Muscle of leg (tissue), 11 donors: ENCODE measurements around the gene THEM5. TPM values are rescaled to one million over a fixed set of nuclear protein-coding genes. Genes with fewer than 3 reads are reported as not detected.

Experiments used
- DNase-seq: peaks from one replicate; pipeline ENCODE4 v3.0.0; 2013
- H3K27ac ChIP-seq: one replicate; pipeline ENCODE4 v1.5.1; 2013; ENCODE audit warnings: mild to moderate bottlenecking, low read length, control low read depth
- H3K27me3 ChIP-seq: one replicate; pipeline ENCODE4 v1.6.1; 2013; ENCODE audit warnings: low read length; ENCODE audit not compliant: control insufficient read depth, insufficient read depth
- H3K36me3 ChIP-seq: one replicate; pipeline ENCODE4 v1.6.1; 2013; ENCODE audit warnings: low read length; ENCODE audit not compliant: control insufficient read depth, insufficient read depth
- H3K4me1 ChIP-seq: one replicate; pipeline ENCODE4 v1.6.1; 2013; ENCODE audit warnings: low read length; ENCODE audit not compliant: control insufficient read depth, insufficient read depth
- H3K4me3 ChIP-seq: one replicate; pipeline ENCODE4 v1.5.1; 2013; ENCODE audit warnings: low read length, control low read depth
- H3K9me3 ChIP-seq: replicated peaks from 2 replicates; pipeline ENCODE4 v1.6.1; 2013; ENCODE audit warnings: low read depth, low read length; ENCODE audit not compliant: control insufficient read depth
- WGBS: methylation state at CpG from one replicate; pipeline ENCODE4 v1.1.5; 2013; ENCODE audit warnings: missing lambda C conversion rate; ENCODE audit not compliant: insufficient coverage; 5-methylcytosine and 5-hydroxymethylcytosine counted together
- polyA plus RNA-seq, 8 donors: library from polyadenylated mRNA; unstranded; fragments of 120-200 nt; gene quantifications; one replicate each; pipeline versions ENCODE4 v1.2.1 to v1.2.3, GENCODE V29; 2013; ENCODE audit warnings: inconsistent platforms in 1 of 8, low replicate concordance in 1 of 8; ENCODE audit not compliant: insufficient read length in 8 of 8, insufficient read depth in 1 of 8
- total RNA-seq: library from RNA; stranded (reverse); fragments of 120-200 nt; gene quantifications from one replicate; pipeline ENCODE4 v1.2.4, GENCODE V29; 2013

THEM5 gene
- total and polyA plus RNA-seq, 9 donors, result 0.14 to 1.7 (median 0.42) TPM; not detected in 1

DNA sequence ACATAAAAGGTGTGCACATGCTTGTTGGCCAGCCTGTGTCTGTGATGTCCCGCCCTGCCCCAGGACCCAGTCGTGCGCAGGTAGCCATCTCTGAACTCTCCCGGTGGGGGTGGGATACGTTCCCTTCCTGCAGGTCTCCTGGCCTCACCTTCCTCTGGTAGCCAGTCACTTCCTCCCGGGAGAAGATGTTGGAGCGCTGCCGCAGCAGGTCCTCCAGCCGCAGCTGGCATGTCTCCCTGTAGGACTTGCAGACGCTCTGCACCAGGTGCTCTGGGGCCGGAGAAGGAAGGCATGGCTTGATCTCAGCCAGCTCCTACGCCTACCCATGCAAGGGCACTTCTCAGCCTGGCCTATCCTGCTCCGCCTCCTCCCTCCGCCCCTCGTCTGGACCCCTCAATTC is 39.1 kb downstream of the THEM5 start:
- 69% methylated on average over 15 of the region's 15 CpGs for WGBS
- Histone ChIP-seq H3K27ac (no peak overlapping the region), H3K36me3 (peaks cover 2% of the 10 kb centered on the region), H3K9me3 (no peaks in the 10 kb centered on the region), H3K4me3 (no peak overlapping the region), H3K27me3 (no peaks in the 10 kb centered on the region), H3K4me1 (peaks cover 30% of the 10 kb centered on the region)
- DNase-seq, result no peak

DNA sequence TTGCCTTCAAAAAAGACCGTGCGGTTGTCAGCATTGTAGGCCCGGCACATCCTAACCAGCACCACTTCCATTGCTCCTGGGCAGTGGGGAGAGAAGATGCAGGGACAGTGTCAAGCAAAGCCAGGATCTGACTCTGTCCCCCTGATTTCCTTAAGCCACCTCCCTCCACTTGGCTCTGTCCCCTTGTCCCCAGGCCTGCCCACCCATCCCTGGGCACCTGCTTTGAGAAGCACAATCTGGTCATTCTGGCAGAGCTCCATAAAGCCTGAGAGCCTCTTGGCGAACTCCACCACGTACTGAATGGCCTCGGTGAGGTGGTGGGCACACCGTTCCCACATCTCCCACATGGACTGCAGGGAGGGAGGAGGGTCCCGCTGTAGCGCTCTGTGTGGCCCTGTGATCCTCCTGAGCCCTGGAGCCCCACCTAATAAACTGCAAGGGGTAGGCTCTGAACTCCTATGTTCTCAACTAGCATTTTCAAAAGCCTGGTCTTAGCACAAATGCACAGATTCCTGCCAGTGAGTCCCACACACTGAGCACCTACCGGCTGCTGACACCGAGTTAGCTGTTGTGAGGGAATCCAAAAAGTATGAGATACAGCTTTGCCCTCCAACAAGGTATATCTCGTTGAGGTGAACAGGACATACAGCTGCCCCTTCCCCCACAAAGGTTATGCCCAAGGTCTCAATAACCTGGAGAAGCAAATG is 40.1 kb downstream of the THEM5 start:
- no peak for DNase-seq
- H3K4me1 ChIP-seq, result peaks cover 30% of the 10 kb centered on the region
- H3K36me3 ChIP-seq, result peaks cover 2% of the 10 kb centered on the region
- no peaks in the 10 kb centered on the region for H3K9me3 ChIP-seq
- no peak overlapping the region for H3K27ac ChIP-seq
- no peak overlapping the region for H3K4me3 ChIP-seq
- 89% methylated on average over 7 of the region's 12 CpGs for WGBS
- no peaks in the 10 kb centered on the region for H3K27me3 ChIP-seq

DNA sequence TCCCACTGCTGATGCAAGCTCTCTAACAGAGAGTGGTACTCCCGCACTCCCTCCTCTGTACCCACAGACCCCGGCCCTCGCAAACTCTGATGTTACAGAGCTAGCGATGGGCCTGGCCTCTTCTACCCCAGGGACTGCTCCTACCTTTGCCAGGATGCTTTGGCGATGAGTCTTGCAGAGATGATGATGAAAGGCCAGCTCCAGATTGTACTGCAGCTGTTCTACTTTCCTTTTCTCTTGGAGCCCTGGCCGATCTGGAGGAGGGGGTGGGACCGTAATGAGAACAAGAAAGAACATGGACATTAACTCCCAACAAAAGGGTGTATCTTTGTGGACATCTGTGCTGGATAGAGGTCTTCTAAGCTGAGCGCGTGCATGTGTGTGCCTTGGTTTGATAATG is 42.3 kb downstream of the THEM5 start:
- Histone ChIP-seq H3K36me3 (no peaks in the 10 kb centered on the region), H3K27ac (no peak overlapping the region), H3K27me3 (peaks cover 2% of the 10 kb centered on the region), H3K4me3 (no peak overlapping the region), H3K9me3 (no peaks in the 10 kb centered on the region), H3K4me1 (peaks cover 18% of the 10 kb centered on the region)
- peak; percentile 49 for DNase-seq
- no CpG with 5 or more reads among the region's 9 CpGs for WGBS

DNA sequence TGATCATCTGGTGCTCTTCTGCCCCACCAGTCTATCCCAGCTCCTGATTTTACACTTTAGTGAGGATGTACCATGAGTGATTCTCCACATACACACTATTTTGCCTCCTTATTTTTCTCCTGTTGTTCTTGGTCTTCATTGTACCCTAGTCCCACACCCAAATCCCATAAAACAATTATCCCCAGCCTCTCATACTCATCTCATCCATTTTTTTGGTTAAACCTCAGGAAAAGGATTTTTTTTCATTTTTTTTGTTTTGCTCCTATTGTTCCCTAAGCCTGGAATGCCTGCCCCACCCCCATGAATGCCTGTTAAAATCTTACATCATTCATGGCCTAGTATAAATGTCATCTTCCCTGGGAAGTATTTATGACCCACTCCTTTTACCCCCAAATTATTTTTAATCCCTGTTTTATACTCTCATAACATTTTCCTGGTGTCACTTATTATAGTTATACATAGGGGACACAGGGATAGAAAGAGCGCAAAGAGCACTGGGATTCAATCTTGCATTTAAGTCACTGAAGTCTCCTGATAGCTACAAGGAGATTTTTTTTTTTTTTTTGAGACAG is 43.4 kb downstream of the THEM5 start:
- WGBS, result no CpG with 5 or more reads among the region's 1 CpG
- Histone ChIP-seq H3K4me3 (no peak overlapping the region), H3K4me1 (peaks cover 13% of the 10 kb centered on the region), H3K27me3 (peaks cover 5% of the 10 kb centered on the region), H3K36me3 (no peaks in the 10 kb centered on the region), H3K9me3 (no peaks in the 10 kb centered on the region), H3K27ac (no peak overlapping the region)
- no peak for DNase-seq

DNA sequence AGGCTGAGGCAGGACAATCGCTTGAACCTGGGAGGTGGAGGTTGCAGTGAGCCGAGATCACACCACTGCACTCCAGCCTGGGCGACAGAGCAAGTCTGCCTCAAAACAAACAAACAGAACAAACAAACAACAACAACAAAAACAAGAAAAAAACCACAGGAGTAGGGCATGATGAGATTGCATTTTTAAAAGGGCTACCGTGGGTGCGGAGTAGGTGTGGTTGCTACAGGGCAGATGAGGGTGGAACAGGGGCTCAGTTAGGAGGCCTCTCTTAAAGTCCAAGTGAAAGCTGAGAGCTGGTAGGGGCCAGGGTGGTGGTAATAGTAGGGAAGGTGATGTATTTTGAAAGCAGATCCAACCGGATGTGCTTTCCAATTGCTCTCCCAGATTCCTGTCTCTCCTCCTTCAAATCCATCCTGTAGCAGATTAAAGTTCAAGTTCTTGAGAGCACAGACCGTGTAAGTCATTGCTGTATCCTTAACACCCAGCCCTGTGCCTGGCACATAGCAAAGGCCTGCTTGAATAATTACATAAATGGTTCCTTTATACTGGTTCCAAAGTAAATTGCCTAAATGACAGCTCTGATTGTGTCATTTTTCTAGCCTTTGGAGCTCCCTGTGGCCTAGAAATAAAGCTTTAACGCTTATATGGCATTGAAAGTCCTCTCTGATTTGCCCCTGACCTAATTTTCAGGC is 44.1 kb downstream of the THEM5 start:
- Histone ChIP-seq H3K9me3 (no peaks in the 10 kb centered on the region), H3K36me3 (no peaks in the 10 kb centered on the region)

DNA sequence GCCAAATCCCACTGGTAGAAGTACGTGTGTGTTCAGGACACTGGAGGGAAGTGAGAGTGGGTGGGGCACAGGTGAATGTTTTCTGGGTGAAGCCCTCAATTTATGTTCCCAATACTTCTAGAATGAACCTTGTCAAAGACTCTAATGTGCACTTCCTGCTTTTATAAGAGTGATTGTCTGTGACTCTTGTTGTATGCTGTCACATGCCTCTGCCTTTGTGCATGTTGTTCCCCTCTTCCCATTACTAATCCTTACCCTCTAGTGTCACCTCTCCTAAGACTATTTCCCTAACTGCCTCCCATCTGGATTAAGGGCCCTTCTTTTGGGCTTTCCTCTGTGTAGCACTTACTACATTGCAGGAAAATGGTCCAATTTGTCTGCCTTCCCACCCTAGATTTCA is 45.7 kb downstream of the THEM5 start:
- no peak overlapping the region for H3K27ac ChIP-seq
- WGBS, result no CpG with 5 or more reads among the region's 1 CpG
- DNase-seq, result no peak
- H3K27me3 ChIP-seq, result peaks cover 10% of the 10 kb centered on the region
- no peaks in the 10 kb centered on the region for H3K36me3 ChIP-seq
- peaks cover 10% of the 10 kb centered on the region for H3K4me1 ChIP-seq
- no peaks in the 10 kb centered on the region for H3K9me3 ChIP-seq
- no peak overlapping the region for H3K4me3 ChIP-seq

More for the DNA sequence above, 44.1 kb downstream of the THEM5 start:
- Histone ChIP-seq H3K27ac (no peak overlapping the region), H3K4me1 (peaks cover 10% of the 10 kb centered on the region), H3K27me3 (peaks cover 7% of the 10 kb centered on the region), H3K4me3 (no peak overlapping the region)
- DNase-seq, result no peak
- 49% methylated on average over 2 of the region's 8 CpGs for WGBS

DNA sequence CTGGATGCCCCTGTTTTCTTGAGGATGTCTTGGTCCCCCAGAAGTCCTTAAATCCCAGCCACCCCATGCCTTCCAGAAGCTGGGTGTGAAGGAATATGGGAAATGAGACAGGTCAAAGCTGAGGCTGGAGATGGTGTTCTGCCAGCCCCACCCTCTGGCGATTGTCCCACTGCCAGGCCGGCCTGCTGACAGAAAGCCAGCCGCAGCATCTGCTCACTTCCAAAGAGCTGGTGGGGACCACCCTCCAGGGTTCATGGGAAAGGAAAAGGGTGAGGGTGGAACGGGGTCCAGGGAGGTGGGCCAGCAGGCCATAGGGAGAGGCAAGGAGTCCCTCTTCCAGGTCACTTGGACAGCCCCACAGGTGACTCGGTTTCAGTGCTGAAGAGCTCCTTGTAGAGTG is 46.4 kb downstream of the THEM5 start:
- Histone ChIP-seq H3K27ac (no peak overlapping the region), H3K4me3 (no peak overlapping the region), H3K27me3 (peaks cover 15% of the 10 kb centered on the region), H3K36me3 (no peaks in the 10 kb centered on the region), H3K4me1 (peaks cover 10% of the 10 kb centered on the region), H3K9me3 (no peaks in the 10 kb centered on the region)
- 75% methylated on average over 5 of the region's 5 CpGs for WGBS
- DNase-seq, result no peak

DNA sequence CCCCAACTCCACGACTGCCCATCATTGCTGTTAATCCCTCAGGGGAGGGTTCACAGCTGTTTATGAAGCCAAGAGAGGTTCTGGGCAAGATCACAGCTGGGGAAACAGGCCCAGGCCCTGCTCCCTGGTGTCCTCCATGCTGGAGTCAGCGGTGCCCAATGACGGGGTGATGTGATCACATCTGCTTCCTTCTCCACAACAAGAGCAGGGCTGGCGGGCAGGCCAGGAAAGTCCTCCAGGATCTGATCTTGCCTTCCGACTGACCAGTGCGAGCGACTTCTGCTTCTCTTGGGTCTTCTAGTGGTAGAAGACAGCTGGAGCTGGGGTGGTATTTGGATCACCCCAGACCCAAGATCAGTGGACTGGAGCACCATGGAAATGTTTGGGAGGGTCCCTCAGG is 47.3 kb downstream of the THEM5 start:
- no peak for DNase-seq
- Histone ChIP-seq H3K4me3 (no peak overlapping the region), H3K36me3 (no peaks in the 10 kb centered on the region), H3K27ac (no peak overlapping the region), H3K27me3 (peaks cover 17% of the 10 kb centered on the region), H3K4me1 (peaks cover 10% of the 10 kb centered on the region), H3K9me3 (no peaks in the 10 kb centered on the region)
- 56% methylated on average over 5 of the region's 7 CpGs for WGBS

DNA sequence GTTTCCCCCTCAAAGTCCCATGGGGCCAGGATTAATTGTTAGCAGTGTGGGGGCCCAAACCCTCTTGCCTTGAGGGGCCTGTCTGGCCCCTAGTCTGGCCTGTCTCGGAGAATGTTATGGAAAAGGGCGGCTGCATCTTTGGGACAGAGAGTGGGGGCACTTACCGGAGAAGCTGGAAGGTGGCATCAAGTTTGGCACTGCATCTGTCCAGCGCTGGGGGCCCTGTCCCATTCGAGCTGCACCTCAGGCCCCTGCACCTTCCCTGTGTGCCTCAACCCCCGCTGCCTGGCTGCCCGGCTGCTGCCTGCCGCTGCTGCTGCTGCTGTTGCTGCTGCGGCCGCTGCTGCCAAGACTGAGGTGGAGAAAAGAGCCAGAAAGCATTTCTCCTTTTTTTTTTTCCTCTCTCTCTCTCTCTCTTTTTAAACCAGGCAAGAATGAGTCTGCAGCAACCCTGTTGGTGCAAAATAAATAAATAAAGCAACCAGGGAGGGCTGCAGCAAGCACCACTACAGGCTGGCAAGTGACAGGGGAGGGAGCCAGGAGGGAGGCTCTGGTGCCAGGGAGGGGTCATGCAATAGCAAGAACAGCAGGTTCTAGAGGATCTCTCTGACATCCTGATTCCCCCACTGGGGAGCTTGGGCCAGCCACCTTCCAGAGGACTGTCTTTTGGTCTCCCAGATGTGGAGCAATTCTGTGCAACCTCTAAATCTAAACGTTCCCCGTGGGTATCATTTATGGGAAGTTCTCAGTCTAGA is 48.3 kb downstream of the THEM5 start, which contains the start of gene LINGO4:
LINGO4 (minus strand) TSS at position 354 of the 755 bp plus-strand sequence. CDS start 2,715 bp downstream, outside the sequence.
- DNase-seq, result no peak
- Histone ChIP-seq H3K4me1 (peaks cover 6% of the 10 kb centered on the region), H3K27ac (no peak within 1 kb of the TSS), H3K4me3 (no peak within 1 kb of the TSS), H3K27me3 (peaks cover 26% of the 10 kb centered on the region), H3K9me3 (no peaks in the 10 kb centered on the region), H3K36me3 (no peaks in the 10 kb centered on the region)
- 54% methylated on average over 8 of the region's 12 CpGs for WGBS

DNA sequence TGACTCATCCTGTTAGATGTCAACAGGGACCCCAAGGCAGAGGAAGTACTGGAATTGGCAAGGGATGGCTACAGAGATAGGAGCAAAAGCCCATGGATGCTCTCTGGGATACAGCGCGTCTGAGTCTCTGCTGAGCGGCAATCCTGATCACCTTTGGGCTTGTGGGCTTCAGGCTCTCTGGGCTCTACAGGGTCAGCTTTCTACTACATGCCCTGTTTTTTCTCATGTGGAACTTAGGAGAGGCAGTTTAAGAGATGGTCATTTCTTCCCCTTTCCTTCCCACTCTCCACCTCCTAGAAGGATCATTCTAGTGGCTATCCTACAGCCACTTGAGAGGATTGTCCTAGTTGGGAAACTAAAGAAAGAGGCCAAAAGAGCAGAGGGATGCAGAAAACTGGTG is 49.6 kb downstream of the THEM5 start:
- Histone ChIP-seq H3K4me1 (peaks cover 6% of the 10 kb centered on the region), H3K9me3 (no peaks in the 10 kb centered on the region), H3K36me3 (no peaks in the 10 kb centered on the region), H3K27ac (no peak overlapping the region), H3K4me3 (no peak overlapping the region), H3K27me3 (peaks cover 36% of the 10 kb centered on the region)
- no peak for DNase-seq
- WGBS, result 100% methylated on average over 2 of the region's 3 CpGs
